Erythroblast (primary cell): ENCODE data around the gene CUX1.
"Not testable (repeated sequence)": the region's sequence is repeated elsewhere in the genome, so short reads cannot be mapped to it uniquely, and the experiment has no call there.

Experiments used
- DNase-seq, 2 experiments: peaks; one replicate each; lab custom pipeline; 2025; lab: John Stamatoyannopoulos, UW
- GATA1 ChIP-seq: IDR thresholded peaks from 2 replicates; pipeline ENCODE4 v1.6.1; 2011; ENCODE audit warnings: low read depth, mild to moderate bottlenecking, control low read depth, low read length, moderate library complexity
- POLR2A ChIP-seq: IDR thresholded peaks from 2 replicates; pipeline ENCODE4 v1.6.1; 2011; ENCODE audit warnings: mild to moderate bottlenecking, low read length

The CUX1 gene

DNA sequence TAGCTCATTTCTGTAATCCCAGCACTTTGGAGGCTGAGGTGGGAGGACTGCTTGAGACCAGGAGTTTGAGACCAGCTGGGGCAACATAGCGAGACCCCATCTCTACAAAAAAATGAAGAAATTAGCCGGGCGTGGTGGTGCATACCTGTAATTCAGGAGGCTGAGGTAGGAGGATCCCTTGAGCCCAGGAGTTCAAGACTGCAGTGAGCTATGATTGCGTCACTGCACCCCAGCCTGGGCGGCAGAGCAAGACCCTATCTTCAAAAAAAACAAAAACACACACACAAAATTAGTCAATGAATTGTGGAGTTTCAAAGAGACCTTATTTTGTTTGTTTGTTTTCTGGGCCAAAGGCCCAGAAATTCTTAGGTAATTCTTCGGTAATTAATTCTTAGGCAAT is 110.0 kb downstream of the CUX1 start:
- TF ChIP-seq POLR2A (no peak), GATA1 (no peak)
- DNase-seq: no peak

DNA sequence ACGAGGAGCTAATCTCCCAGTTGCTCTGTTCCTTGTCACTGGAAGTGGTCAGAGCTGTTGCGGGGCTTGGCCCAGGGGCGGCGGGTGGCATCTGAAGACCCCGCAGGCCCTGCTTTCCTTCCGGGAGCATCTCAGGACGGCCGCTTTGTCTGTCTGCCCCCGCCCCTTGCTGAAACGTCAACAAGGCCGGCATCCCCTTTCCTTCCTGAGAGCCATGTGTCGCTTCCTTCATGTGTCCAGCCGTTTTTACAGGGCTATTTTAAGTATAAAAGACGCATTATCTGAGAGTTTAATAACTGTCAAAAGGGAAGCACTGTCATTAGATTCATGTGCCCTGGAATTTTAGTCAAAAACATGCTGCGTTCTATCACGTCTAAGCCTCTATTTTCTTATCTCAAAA is 110.4 kb downstream of the CUX1 start:
- TF ChIP-seq GATA1 (no peak), POLR2A (no peak)
- no peak for DNase-seq

DNA sequence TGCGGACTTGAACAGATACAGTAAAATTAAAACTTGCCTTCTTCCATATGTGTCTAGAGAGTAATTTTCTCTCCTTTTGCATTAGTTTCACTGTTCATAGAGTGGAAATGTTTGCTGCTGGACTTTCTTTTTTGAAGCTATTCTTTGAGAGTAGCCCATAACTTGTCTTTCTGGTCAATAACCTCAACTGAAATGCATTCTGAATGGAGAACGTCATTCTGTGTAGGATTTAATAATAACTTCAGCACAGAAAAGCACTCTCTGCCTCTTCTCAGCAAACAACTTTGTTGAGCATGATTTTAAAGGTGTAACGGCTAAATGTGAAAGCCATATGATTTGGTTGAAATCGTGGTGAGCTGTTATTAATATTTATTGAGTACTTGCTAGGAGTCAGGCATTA is 111.8 kb downstream of the CUX1 start:
- no peak for TF ChIP-seq POLR2A
- no peak for TF ChIP-seq GATA1
- DNase-seq: no peak

- not testable (repeated sequence) for DNase-seq
Observed at GRCh38 chr7:101929911-101930310, 112.5 kb downstream of the CUX1 start.

DNA sequence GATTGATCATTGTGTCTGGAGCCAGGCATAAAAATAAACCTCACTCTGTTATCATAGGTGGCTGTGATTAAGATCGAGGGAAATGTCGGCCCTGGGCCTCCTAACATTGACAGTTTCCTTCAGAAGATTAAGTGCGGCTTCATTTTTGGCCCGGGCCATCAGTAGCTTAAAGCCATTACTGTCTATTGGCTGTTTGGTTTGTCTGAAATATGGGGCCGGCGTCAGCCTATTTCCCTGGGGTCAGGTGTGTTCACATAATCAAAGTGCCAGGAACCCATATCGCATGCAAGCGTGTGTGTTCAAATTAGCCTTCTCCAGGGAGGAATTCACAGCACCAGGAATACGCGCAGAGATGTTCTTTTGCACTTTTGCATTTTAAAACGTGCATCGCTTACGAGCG is 114.7 kb downstream of the CUX1 start:
- no peak for DNase-seq
- TF ChIP-seq POLR2A: no peak
- TF ChIP-seq GATA1: no peak

GRCh38 chr7:101933028-101933427 is 115.6 kb downstream of the CUX1 start:
- no peak for TF ChIP-seq POLR2A
- no peak for TF ChIP-seq GATA1
- no peak for DNase-seq

DNA sequence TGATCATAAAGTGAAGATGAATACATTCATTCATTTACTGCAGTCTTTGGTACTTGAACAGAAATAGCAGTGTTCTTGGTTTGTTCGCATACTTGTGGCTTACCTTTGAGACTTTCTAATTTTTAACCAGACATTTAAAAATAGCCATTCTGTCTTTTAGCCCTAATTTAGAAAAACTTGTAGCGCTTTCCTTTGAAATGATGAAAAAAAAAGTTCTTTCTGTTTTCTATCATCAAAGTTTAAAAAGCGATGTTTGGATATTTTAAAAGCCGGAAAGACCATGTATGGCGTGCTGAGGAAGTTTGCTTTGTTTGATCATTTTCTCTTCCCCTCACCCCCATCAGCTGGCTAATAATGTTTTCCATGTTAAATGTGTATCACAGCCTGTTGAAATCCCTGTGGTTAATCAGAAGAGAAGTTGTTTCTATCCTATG is 116.3 kb downstream of the CUX1 start:
- no peak for DNase-seq
- no peak for TF ChIP-seq GATA1
- no peak for TF ChIP-seq POLR2A

DNA sequence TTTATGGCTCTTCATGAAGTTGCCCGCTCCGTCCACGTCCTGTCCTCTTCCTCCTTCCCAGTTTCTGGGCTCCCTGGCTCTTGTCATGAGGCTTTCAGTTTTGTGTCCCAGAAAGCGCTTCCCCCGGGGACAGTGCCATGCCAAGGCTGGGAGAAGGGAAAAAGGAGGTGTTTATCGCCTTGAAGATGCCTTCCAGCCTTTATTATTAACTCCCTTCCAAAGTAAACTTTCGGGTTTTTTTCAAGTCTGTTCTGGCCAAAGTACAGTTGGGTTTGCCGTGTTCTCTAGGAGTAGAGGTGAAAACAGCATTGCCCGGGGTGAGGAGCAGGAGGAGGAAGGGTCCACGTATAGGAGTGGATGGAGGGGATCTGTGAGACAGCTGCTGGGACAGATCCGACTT is 117.2 kb downstream of the CUX1 start:
- no peak for TF ChIP-seq GATA1
- TF ChIP-seq POLR2A: no peak

DNA sequence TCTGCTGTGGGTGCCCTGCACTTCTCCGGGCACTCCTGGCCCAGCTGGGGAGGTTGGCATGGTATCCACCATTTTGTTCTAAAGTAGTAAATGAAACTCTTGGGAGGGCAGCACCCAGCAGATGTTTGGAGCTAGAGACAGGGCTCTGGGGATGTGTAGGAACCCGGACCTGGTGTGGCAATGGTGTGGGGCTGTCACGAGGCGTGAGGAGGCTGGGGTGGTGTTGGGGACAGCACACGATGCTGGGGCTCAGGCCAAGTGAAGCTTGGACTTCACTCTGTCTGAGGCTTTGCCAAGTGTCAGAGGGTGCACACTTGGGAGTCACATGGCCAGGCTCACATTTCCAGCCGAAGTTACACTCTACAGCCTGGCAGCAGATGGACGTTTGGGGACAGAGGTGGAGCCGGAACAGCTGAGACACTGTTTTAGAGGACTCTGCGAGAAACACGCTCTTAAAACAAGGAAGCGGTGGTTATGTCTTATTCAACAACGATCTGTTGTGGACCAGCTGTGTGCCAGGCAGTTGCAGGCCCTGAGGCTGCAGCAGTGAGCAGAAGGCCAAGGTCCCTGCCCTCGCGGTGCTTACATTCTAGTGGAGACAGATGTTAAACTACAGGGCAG is 118.2 kb downstream of the CUX1 start:
- TF ChIP-seq POLR2A (no peak), GATA1 (no peak)
- no peak for DNase-seq

More for the DNA sequence above, 117.2 kb downstream of the CUX1 start:
- DNase-seq: no peak

DNA sequence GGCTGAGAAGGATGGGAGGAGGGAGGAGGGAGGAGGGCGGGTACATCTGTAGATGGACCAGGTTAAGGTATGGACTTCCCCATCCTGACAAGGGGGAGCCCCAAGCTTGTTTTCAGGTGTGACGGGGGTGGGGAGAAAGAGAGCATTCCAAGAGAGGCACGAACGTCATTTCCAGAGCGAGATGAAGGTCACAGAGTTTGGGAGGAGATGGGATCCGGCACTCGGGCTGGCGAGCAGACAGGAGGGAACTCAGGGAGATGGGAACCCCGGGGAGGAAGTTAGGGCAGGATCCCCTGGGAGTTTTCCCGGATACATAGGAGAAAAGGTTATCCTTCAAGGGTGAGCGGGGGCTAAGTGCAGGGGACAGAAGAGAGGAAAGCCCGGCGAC is 118.8 kb downstream of the CUX1 start:
- no peak for DNase-seq
- no peak for TF ChIP-seq POLR2A
- TF ChIP-seq GATA1: no peak

GRCh38 chr7:101936611-101937231 is 119.3 kb downstream of the CUX1 start:
- no peak for DNase-seq

DNA sequence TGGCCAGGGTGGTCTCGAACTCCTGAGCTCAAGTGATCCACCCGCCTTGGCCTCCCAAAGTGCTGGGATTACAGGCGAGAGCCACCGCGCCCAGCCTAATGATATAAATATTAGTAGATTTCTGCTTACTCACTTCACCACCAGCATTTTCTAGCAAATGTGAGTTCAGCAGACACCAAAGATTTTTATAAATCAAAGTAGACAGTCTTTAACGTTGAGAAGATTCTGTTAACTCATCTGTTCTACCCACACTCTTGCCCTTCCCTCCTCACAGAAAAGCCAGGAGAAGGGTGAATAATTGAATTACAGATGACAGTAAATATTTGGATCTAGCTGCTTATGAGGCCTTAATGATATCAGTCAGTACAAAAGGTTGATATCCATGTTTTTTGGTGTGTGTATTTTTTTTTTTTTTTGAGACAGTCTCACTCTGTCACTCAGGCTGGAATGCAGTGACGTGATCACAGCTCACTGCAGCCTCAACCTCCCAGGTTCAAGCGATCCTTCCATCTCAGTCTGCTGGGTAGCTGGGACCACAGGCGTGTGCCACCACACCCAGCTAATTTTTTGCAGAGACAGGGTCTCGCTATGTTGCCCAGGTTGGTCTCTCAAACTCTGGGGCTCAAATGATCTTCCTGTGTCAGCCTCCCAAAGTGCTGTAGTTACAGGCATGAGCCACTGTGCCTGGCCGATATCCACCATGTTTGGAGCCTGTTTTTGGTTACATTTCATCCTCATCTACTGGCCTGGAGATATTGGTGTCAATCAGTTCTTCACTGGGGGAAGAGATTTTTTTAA is 120.5 kb downstream of the CUX1 start:
- TF ChIP-seq GATA1: no peak
- TF ChIP-seq POLR2A: no peak

More at GRCh38 chr7:101936611-101937231, 119.3 kb downstream of the CUX1 start:
- TF ChIP-seq POLR2A (no peak), GATA1 (no peak)

DNA sequence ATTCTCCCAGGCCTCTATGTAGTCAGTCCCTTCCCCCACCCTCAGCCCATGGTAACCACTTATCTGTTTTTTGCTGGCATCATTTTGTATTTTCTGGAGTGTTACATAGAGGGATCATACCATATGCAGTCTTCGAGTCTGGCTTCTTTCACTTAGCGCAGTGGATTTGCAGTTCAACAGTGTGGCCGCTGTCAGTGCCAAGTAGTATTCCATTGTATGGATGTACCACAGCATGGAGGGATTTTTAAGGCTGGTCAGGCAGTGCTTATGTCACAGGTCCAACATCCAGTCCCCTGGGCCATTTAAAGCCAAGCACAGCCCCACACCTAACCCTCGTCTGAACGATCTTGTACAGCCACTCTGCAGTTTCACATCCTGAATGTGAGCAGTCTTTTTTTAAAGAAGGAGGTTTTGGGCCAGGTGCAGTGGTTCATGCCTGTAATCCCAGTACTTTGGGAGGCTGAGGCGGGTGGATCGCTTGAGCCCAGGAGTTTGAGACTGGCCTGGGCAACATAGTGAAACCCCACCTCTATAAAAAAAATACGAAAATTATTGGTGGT is 121.8 kb downstream of the CUX1 start:
- TF ChIP-seq POLR2A: no peak
- no peak for TF ChIP-seq GATA1
- no peak for DNase-seq

More for the DNA sequence above, 120.5 kb downstream of the CUX1 start:
- DNase-seq: no peak

DNA sequence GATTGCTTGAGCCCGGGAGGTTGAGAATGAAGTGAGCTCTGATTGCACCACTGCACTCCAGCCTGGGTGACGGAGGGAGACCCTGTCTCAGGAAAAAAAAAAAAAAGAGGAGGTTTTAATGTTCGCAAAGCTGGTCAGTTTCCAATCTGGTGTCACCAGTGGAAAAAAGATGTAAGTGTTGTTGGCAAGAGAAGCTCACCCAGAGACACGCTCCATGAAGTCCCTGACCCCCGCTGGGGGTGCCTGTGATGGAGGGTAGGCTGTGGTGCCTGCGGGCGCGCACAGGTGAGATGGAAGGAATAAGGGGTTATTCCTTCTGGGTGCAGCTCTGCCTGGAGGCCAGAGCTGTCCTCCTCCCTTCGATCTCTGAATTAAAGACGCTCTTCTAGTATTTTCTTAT is 122.7 kb downstream of the CUX1 start:
- no peak for TF ChIP-seq GATA1
- TF ChIP-seq POLR2A: no peak
- no peak for DNase-seq
